Stomach smooth muscle (tissue), 2 donors: ENCODE results near the gene NEK7.
"Not testable (repeated sequence)": the region's sequence is repeated elsewhere in the genome, so short reads cannot be mapped to it uniquely, and the experiment has no call there.

Experiments used
- H3K27ac ChIP-seq: one replicate; pipeline ENCODE4 v1.7.0; 2013; ENCODE audit warnings: mild to moderate bottlenecking, low read length, inconsistent platforms
- H3K27me3 ChIP-seq, 2 donors: one replicate each; pipeline ENCODE4 v1.7.0; 2013; ENCODE audit warnings: low read length in 2 of 2; ENCODE audit not compliant: insufficient read depth in 2 of 2, control insufficient read depth in 1 of 2
- H3K36me3 ChIP-seq, 2 donors: one replicate each; pipeline ENCODE4 v1.7.0; 2013; ENCODE audit warnings: low read length in 2 of 2; ENCODE audit not compliant: control insufficient read depth in 2 of 2, insufficient read depth in 2 of 2
- H3K4me1 ChIP-seq: one replicate; pipeline ENCODE4 v1.7.0; 2013; ENCODE audit warnings: low read length; ENCODE audit not compliant: control insufficient read depth, insufficient read depth
- H3K4me3 ChIP-seq, 2 donors: one replicate each; pipeline ENCODE4 v1.7.0; 2013; ENCODE audit warnings: low read length in 2 of 2
- H3K9ac ChIP-seq, 2 donors: one replicate each; pipeline ENCODE4 v1.7.0; 2013; ENCODE audit warnings: low read length in 2 of 2, mild to moderate bottlenecking in 1 of 2
- H3K9me3 ChIP-seq, 2 donors: one replicate each; pipeline ENCODE4 v1.7.0; 2013; ENCODE audit warnings: low read length in 2 of 2; ENCODE audit not compliant: control insufficient read depth in 2 of 2
- donor health status: healthy.
- donor health status: Pancreatic carcinoma.

The NEK7 gene

DNA sequence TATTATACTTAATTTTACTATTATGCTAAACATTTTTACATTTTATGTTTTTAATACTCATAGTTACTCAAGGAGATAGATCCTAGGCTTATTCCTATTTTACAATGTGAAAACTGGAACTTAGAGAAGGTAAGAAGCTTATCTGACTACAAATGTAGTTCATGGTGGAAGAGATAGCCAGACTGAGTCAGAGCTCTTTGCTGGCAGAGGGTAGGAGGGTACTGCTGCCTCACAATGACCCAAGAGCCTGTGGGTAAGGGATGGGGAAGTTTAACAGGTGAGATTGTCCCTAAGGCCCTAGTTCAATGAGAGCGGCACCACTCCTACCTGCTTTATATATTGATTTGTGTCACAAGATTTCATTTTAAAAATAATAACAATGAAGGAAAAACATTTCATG, 34.1 kb upstream of the NEK7 start:
- Histone ChIP-seq H3K36me3 (no peaks in the 10 kb centered on the region), H3K27me3 (no peaks in the 10 kb centered on the region), H3K4me3 (no peak overlapping the region), H3K27ac (no peak overlapping the region), H3K4me1 (peaks cover 3% of the 10 kb centered on the region), H3K9me3 (no peaks in the 10 kb centered on the region), H3K9ac (no peak overlapping the region)

DNA sequence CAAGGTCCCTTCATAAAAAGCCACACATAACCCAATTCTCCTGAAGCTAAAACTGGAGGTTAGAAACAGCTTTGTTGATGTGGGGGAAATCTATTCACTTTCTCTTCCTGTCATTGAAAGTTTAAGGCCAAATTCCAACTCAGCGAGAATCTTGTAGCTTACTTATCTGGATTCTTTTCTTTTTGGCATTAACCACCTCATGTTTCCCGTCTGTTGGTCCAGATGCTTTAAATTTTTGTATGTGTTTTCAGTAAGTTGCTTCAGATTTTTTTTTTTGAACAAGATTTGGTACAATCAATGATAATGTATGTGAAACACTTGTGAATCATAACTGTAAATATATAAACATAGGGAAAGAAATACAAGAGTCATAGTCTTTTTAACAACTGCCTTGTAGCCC, 33.7 kb upstream of the NEK7 start:
- Histone ChIP-seq H3K27me3 (no peaks in the 10 kb centered on the region), H3K4me3 (no peak overlapping the region), H3K9me3 (no peaks in the 10 kb centered on the region), H3K36me3 (no peaks in the 10 kb centered on the region), H3K9ac (no peak overlapping the region), H3K4me1 (no peaks in the 10 kb centered on the region), H3K27ac (no peak overlapping the region)

DNA sequence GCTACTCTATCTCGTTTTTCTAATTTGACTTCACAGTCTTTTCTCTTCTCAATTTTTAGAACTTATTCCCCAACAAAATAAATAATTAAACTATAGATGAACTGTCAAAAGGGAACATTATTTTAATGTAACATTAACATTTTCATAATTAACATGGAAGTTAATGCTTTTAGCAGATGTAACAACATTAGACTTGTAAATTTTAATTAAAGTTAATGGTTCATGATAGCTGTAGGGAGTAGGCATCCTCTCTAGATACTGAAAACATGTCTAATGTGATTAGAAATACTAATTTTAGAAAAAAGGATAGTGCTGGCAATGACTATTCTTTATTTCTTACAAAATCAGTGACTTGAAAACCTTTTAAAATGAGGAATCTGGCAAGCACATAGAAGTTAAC, 32.1 kb upstream of the NEK7 start:
- Histone ChIP-seq H3K9me3 (no peaks in the 10 kb centered on the region), H3K4me3 (no peak overlapping the region), H3K27ac (no peak overlapping the region), H3K4me1 (no peaks in the 10 kb centered on the region), H3K9ac (no peak overlapping the region), H3K27me3 (no peaks in the 10 kb centered on the region), H3K36me3 (no peaks in the 10 kb centered on the region)

- no peak overlapping the region for H3K27ac ChIP-seq
- no peak overlapping the region for H3K9ac ChIP-seq
- H3K4me3 ChIP-seq = no peak overlapping the region
- H3K27me3 ChIP-seq = no peaks in the 10 kb centered on the region
- H3K36me3 ChIP-seq = no peaks in the 10 kb centered on the region
- H3K4me1 ChIP-seq = no peaks in the 10 kb centered on the region
- no peaks in the 10 kb centered on the region for H3K9me3 ChIP-seq
Measured at GRCh38 chr1:198125995-198126735, 30.6 kb upstream of the NEK7 start.

DNA sequence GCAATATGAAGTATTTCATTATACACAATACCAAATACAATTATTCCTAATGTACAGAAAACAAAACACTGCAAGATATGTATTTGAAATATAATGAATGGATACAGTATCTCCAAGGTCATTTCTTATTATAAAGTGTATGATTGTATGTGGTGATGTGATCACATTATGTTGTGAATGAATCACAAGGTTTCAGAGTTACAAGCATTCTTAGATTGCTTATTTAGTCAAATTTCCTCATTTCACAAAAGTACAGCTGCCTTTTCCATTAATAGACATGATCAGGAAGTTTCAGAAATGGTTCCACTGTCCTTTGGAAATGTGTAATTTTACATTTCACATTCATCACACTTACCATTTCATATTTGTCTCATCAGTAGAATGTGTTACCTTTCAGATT, 28.3 kb upstream of the NEK7 start:
- H3K36me3 ChIP-seq = no peaks in the 10 kb centered on the region
- H3K4me3 ChIP-seq = no peak overlapping the region
- no peaks in the 10 kb centered on the region for H3K4me1 ChIP-seq

GRCh38 chr1:198130053-198130452, 26.7 kb upstream of the NEK7 start:
- H3K9me3 ChIP-seq = not testable (repeated sequence)

More for the DNA sequence above, 28.3 kb upstream of the NEK7 start:
- Histone ChIP-seq H3K9ac (no peak overlapping the region), H3K27ac (no peak overlapping the region), H3K9me3 (no peaks in the 10 kb centered on the region), H3K27me3 (no peaks in the 10 kb centered on the region)

DNA sequence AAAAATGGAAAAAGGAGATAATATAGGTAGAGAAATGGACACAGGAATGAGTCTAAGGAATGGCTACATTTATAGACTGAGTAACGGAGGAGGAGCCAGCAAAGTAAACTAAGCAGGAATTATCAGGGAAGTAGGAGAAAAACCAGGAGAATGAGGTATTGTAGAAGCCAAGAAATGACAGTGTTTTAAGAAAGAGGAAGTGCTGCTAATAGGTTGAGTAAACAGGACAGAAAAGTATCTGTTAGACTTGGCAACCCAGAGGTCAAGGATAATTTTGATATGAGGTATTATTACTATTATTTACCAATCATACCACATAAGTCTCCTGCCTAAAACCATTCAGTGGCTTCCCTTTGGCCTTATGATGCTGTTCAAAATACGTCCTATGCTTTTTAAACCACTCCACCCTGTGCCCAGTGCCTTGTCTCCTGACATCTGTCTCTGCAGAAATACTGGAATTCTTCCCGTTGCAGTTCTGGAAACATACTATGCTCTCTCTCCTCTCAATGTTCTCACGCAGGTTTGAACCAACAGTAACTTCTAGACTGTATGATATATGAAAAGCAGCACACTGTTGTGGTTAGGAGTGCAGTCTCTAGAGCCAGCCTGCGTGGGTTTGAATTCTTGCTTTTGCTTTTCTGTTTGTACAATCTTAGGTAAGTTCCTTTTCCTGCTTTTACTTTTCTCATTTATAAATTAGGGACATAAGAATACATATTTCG, 24.6 kb upstream of the NEK7 start:
- H3K36me3 ChIP-seq = no peaks in the 10 kb centered on the region
- H3K4me3 ChIP-seq = no peak overlapping the region
- H3K27ac ChIP-seq = no peak overlapping the region
- no peaks in the 10 kb centered on the region for H3K27me3 ChIP-seq
- H3K9ac ChIP-seq = no peak overlapping the region
- H3K9me3 ChIP-seq = no peaks in the 10 kb centered on the region
- H3K4me1 ChIP-seq = no peaks in the 10 kb centered on the region

More at GRCh38 chr1:198130053-198130452, 26.7 kb upstream of the NEK7 start:
- H3K27me3 ChIP-seq, H3K9ac ChIP-seq, H3K27ac ChIP-seq, H3K36me3 ChIP-seq, H3K4me3 ChIP-seq, H3K4me1 ChIP-seq: not testable (repeated sequence)

GRCh38 chr1:198134252-198134651, 22.5 kb upstream of the NEK7 start:
- no peaks in the 10 kb centered on the region for H3K36me3 ChIP-seq
- H3K4me3 ChIP-seq = no peak overlapping the region
- no peaks in the 10 kb centered on the region for H3K9me3 ChIP-seq
- H3K4me1 ChIP-seq = no peaks in the 10 kb centered on the region
- H3K9ac ChIP-seq = no peak overlapping the region
- H3K27me3 ChIP-seq = no peaks in the 10 kb centered on the region
- no peak overlapping the region for H3K27ac ChIP-seq

DNA sequence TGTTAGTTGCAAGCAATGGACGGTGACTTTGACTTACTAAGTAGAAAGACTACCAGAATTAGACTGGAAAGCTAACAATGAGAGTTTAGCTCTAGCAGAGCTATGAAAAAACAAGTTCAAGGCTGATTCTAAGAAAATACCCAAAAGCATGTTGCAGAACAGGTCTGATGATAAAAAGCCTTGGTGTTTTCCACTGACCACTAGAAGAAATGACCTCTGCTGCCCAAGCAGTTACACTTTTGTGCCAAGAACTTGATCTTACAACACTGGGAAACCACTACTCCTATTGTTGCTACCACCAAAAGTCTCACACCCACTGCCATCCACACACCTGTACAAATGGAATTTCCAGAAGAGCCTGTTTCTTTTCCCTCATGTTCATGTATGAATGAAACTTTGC, 21.4 kb upstream of the NEK7 start:
- Histone ChIP-seq H3K9ac (no peak overlapping the region), H3K36me3 (no peaks in the 10 kb centered on the region), H3K27me3 (no peaks in the 10 kb centered on the region), H3K4me3 (no peak overlapping the region), H3K9me3 (no peaks in the 10 kb centered on the region), H3K4me1 (no peaks in the 10 kb centered on the region), H3K27ac (no peak overlapping the region)

DNA sequence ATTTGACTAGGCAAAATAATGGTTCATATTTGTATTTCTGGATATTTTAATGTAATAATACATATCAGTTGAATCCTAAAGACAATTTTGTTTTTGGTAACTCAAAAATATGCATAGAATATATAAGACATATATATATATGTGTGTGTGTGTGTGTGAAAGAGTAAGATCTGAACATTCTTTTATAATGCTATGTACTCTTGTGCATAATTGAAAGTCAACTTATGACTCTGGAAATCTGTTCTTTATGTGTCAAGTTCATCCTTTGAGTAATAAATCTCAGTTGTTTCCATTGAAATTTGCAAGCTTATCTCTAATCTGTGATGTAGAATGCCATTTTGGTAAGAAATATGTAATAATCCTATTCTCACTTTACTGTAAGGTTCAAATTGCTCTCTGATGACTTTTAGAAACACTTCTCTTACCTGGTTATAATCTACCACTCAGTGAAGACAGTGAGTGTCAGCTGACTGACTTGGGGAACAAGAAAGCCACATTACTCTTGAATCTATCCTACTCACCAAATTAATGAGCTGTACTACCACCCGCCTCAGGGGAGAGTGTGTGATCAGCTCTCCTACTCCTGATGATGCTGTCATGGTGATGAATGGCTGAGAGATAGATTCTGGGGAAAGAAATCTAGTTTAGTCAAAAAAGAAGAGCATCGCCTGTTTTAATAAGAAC, 15.0 kb upstream of the NEK7 start:
- no peaks in the 10 kb centered on the region for H3K9me3 ChIP-seq
- no peaks in the 10 kb centered on the region for H3K36me3 ChIP-seq
- no peaks in the 10 kb centered on the region for H3K27me3 ChIP-seq
- no peak overlapping the region for H3K27ac ChIP-seq
- no peaks in the 10 kb centered on the region for H3K4me1 ChIP-seq
- no peak overlapping the region for H3K4me3 ChIP-seq
- no peak overlapping the region for H3K9ac ChIP-seq

DNA sequence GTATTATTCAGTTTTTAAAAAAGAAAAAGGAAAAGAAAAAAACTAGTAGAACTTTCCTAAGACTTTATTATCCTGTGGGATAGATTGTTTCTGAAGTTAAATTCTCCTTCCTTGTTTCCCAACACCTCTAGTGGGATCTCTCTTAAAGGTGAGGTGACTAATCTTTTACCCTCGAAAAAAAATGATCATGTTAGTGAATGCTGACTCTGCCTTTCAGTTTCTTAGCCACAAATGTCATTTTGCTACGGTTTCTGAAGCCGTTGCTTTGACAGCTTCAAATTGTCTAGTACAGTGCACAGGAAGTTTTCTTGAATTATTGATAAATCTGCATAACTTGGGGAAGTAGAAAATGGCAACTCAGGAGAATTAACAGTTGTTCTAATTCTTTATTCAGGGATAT, 13.0 kb upstream of the NEK7 start:
- H3K27ac ChIP-seq = no peak overlapping the region
- H3K9me3 ChIP-seq = no peaks in the 10 kb centered on the region
- no peaks in the 10 kb centered on the region for H3K27me3 ChIP-seq
- no peak overlapping the region for H3K9ac ChIP-seq
- no peaks in the 10 kb centered on the region for H3K36me3 ChIP-seq
- no peaks in the 10 kb centered on the region for H3K4me1 ChIP-seq
- no peak overlapping the region for H3K4me3 ChIP-seq
